SK-N-SH treated with all-trans-retinoic acid at 6 μM for 48 hours (cell line): ENCODE data around the gene ITPRID2.

ENCODE experiments used
- CREB5 ChIP-seq: fragments of 250-450 bp; sonication (Bioruptor Pico); IDR thresholded peaks from 2 replicates; pipeline ENCODE4 v1.5.1; 2020; ENCODE audit warnings: low read depth, mild to moderate bottlenecking, moderate library complexity
- CSRNP3 ChIP-seq: fragments of 250-450 bp; sonication (Bioruptor Pico); IDR thresholded peaks from 2 replicates; pipeline ENCODE4 v1.5.1; 2021; ENCODE audit warnings: mild to moderate bottlenecking, moderate library complexity
- ESRRG ChIP-seq: fragments of 250-450 bp; sonication (Bioruptor Pico); IDR thresholded peaks from 2 replicates; pipeline ENCODE4 v1.6.1; 2021; ENCODE audit warnings: mild to moderate bottlenecking
- OSR1 ChIP-seq: fragments of 250-450 bp; sonication (Bioruptor Pico); IDR thresholded peaks from 2 replicates; pipeline ENCODE4 v1.8.0; 2022; ENCODE audit warnings: moderate library complexity, mild to moderate bottlenecking, inconsistent platforms
- PATZ1 ChIP-seq: fragments of 250-450 bp; sonication (Bioruptor Pico); IDR thresholded peaks from 2 replicates; pipeline ENCODE4 v1.8.0; 2020; ENCODE audit warnings: mild to moderate bottlenecking, moderate library complexity, borderline replicate concordance
- SNAI2 ChIP-seq: fragments of 250-450 bp; sonication (Bioruptor Pico); IDR thresholded peaks from 2 replicates; pipeline ENCODE4 v1.5.0; 2020; ENCODE audit warnings: mild to moderate bottlenecking, moderate library complexity
- TCF4 ChIP-seq: fragments of 250-450 bp; sonication (Bioruptor Pico); IDR thresholded peaks from 2 replicates; pipeline ENCODE4 v1.8.0; 2021; ENCODE audit warnings: mild to moderate bottlenecking, moderate library complexity, borderline replicate concordance
- ZFP3 ChIP-seq: fragments of 250-450 bp; sonication (Bioruptor Pico); IDR thresholded peaks from 2 replicates; pipeline ENCODE4 v1.5.0; 2020; ENCODE audit warnings: mild to moderate bottlenecking, moderate library complexity
- ZFP30 ChIP-seq: fragments of 450-650 bp; formaldehyde crosslinking; IDR thresholded peaks from 2 replicates; pipeline ENCODE4 v1.5.0; 2022; ENCODE audit warnings: mild to moderate bottlenecking, moderate library complexity
- ZNF70 ChIP-seq: fragments of 450-650 bp; formaldehyde crosslinking; IDR thresholded peaks from 2 replicates; pipeline ENCODE4 v1.5.0; 2020; ENCODE audit warnings: mild to moderate bottlenecking, moderate library complexity

GRCh38 chr2:181911830-181912229 lies 20.3 kb downstream of the ITPRID2 start:
- TF ChIP-seq TCF4 (no peak), ESRRG (CRISPR knock-in tag) (no peak), CSRNP3 (CRISPR knock-in tag) (no peak), CREB5 (CRISPR knock-in tag) (no peak), ZNF70 (CRISPR knock-in tag) (no peak), PATZ1 (CRISPR knock-in tag) (no peak), ZFP30 (CRISPR knock-in tag) (no peak), ZFP3 (CRISPR knock-in tag) (no peak), OSR1 (CRISPR knock-in tag) (no peak), SNAI2 (no peak)
